Measurements from ENCODE around the gene ISG20L2. TPM values are rescaled to one million over a fixed set of nuclear protein-coding genes. Genes with fewer than 3 reads are reported as not detected.

Gene ISG20L2
- total and polyA plus RNA-seq, 2 experiments from 2014 or later = 25.1 to 27.3 TPM

- H3K9me3 ChIP-seq (ENCODE audit: low read depth) = no peaks in the 10 kb centered on the region
- H3K27ac ChIP-seq = peak within 1 kb of the TSS; percentile 97
- TF ChIP-seq, protein P1, sequence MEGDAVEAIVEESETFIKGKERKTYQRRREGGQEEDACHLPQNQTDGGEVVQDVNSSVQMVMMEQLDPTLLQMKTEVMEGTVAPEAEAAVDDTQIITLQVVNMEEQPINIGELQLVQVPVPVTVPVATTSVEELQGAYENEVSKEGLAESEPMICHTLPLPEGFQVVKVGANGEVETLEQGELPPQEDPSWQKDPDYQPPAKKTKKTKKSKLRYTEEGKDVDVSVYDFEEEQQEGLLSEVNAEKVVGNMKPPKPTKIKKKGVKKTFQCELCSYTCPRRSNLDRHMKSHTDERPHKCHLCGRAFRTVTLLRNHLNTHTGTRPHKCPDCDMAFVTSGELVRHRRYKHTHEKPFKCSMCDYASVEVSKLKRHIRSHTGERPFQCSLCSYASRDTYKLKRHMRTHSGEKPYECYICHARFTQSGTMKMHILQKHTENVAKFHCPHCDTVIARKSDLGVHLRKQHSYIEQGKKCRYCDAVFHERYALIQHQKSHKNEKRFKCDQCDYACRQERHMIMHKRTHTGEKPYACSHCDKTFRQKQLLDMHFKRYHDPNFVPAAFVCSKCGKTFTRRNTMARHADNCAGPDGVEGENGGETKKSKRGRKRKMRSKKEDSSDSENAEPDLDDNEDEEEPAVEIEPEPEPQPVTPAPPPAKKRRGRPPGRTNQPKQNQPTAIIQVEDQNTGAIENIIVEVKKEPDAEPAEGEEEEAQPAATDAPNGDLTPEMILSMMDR (IDR thresholded peaks at IDR 0.05; ENCODE audit: low read depth, low read length) = no peak
- H3K27me3 ChIP-seq = no peaks in the 10 kb centered on the region
- peaks cover 9% of the 10 kb centered on the region for H3K36me3 ChIP-seq
- peak within 1 kb of the TSS; percentile 83 for H3K4me3 ChIP-seq
- DNase-seq (ENCODE audit: low read depth in 1 of 2, low spot score in 1 of 2) = peak; percentile 85 to 87
- H3K4me1 ChIP-seq (ENCODE audit: low read depth) = peaks cover 20% of the 10 kb centered on the region
Observed at GRCh38 chr1:156727926-156728598, 504 bp downstream of the ISG20L2 start, which contains the start of gene METTL25B. TSS of gene METTL25B (plus strand) at chr1:156728469. CDS start at chr1:156729105, 636 bp downstream.

GRCh38 chr1:156727492-156727891 lies 1.1 kb downstream of the ISG20L2 start:
- DNase-seq (ENCODE audit: low read depth in 1 of 2, low spot score in 1 of 2) = no peak
- peak overlapping the region; percentile 83 for H3K4me3 ChIP-seq
- H3K27me3 ChIP-seq = no peaks in the 10 kb centered on the region
- H3K4me1 ChIP-seq (ENCODE audit: low read depth) = peaks cover 20% of the 10 kb centered on the region
- no peaks in the 10 kb centered on the region for H3K9me3 ChIP-seq (ENCODE audit: low read depth)
- TF ChIP-seq, protein P1 (IDR thresholded peaks at IDR 0.05; ENCODE audit: low read depth, low read length) = no peak
- peaks cover 14% of the 10 kb centered on the region for H3K36me3 ChIP-seq
- no peak overlapping the region for H3K27ac ChIP-seq

GRCh38 chr1:156726549-156727226 lies 1.9 kb downstream of the ISG20L2 start:
- TF ChIP-seq, protein P1 (IDR thresholded peaks at IDR 0.05; ENCODE audit: low read depth, low read length) = peak; percentile 64
- Histone ChIP-seq H3K4me1 (ENCODE audit: low read depth) (peaks cover 20% of the 10 kb centered on the region), H3K36me3 (peaks cover 14% of the 10 kb centered on the region), H3K27me3 (no peaks in the 10 kb centered on the region), H3K27ac (no peak overlapping the region), H3K4me3 (peak overlapping the region; percentile 5), H3K9me3 (ENCODE audit: low read depth) (no peaks in the 10 kb centered on the region)
- DNase-seq (ENCODE audit: low read depth in 1 of 2, low spot score in 1 of 2) = peak; percentile 65 to 76

GRCh38 chr1:156725683-156726280 lies 2.8 kb downstream of the ISG20L2 start:
- Histone ChIP-seq H3K4me1 (ENCODE audit: low read depth) (peaks cover 28% of the 10 kb centered on the region), H3K27ac (no peak overlapping the region), H3K9me3 (ENCODE audit: low read depth) (no peaks in the 10 kb centered on the region), H3K36me3 (peaks cover 14% of the 10 kb centered on the region), H3K4me3 (peak overlapping the region; percentile 5), H3K27me3 (no peaks in the 10 kb centered on the region)
- peak; percentile 94 for DNase-seq (ENCODE audit: low read depth in 1 of 2, low spot score in 1 of 2)
- TF ChIP-seq, protein P1 (IDR thresholded peaks at IDR 0.05; ENCODE audit: low read depth, low read length) = peak; percentile 93

GRCh38 chr1:156721535-156721934 lies 7.0 kb downstream of the ISG20L2 start:
- H3K27me3 ChIP-seq = no peaks in the 10 kb centered on the region
- peaks cover 14% of the 10 kb centered on the region for H3K36me3 ChIP-seq
- no peak for DNase-seq (ENCODE audit: low read depth in 1 of 2, low spot score in 1 of 2)
- peak overlapping the region; percentile 85 for H3K27ac ChIP-seq
- no peak overlapping the region for H3K4me3 ChIP-seq
- no peaks in the 10 kb centered on the region for H3K9me3 ChIP-seq (ENCODE audit: low read depth)
- peaks cover 25% of the 10 kb centered on the region for H3K4me1 ChIP-seq (ENCODE audit: low read depth)
- TF ChIP-seq, protein P1 (IDR thresholded peaks at IDR 0.05; ENCODE audit: low read depth, low read length) = no peak

All from cardiac muscle cell (in vitro differentiated cells and primary cell).